CD4-positive, CD25-positive, alpha-beta regulatory T cell (primary cell): ENCODE results near the gene TDRD15. TPM values are rescaled to one million over a fixed set of nuclear protein-coding genes. Genes with fewer than 3 reads are reported as not detected.

Experiments used
- ATAC-seq, 2 donors: fragments of 150-1000 bp; cut with Tn5 transposase; one replicate each; pipeline ENCODE4 v1.10.0; 2021; ENCODE audit warnings: low read depth in 2 of 2, moderate number of reproducible peaks in 2 of 2, moderate library complexity in 1 of 2
- DNase-seq, 3 donors: peaks; one replicate each; pipeline versions ENCODE4 v3.0.0 to v3.0.0-alpha.2; 2012 to 2022; ENCODE audit warnings: mixed read lengths in 1 of 3
- H3K27ac ChIP-seq: one replicate; pipeline ENCODE4 v1.7.0; 2013; ENCODE audit warnings: mild to moderate bottlenecking, low read length; ENCODE audit not compliant: insufficient read depth, poor library complexity, severe bottlenecking
- H3K27me3 ChIP-seq: one replicate; pipeline ENCODE4 v1.7.0; 2013; ENCODE audit warnings: low read length; ENCODE audit not compliant: control insufficient read depth, insufficient read depth
- H3K36me3 ChIP-seq: one replicate; pipeline ENCODE4 v1.7.0; 2013; ENCODE audit warnings: mild to moderate bottlenecking, low read length, moderate library complexity; ENCODE audit not compliant: control insufficient read depth, insufficient read depth
- H3K4me1 ChIP-seq: 2 replicates; pipeline ENCODE4 v1.7.0; 2013; ENCODE audit warnings: mild to moderate bottlenecking, low read length; ENCODE audit not compliant: insufficient read depth, control insufficient read depth, poor library complexity, severe bottlenecking
- H3K4me3 ChIP-seq: one replicate; pipeline ENCODE4 v1.7.0; 2013; ENCODE audit warnings: low read depth, mild to moderate bottlenecking, low read length, moderate library complexity
- H3K9me3 ChIP-seq, 2 experiments: 1 replicate in 1 of 2; 2 replicates in 1 of 2; pipeline ENCODE4 v1.7.0; 2013; ENCODE audit warnings: low read length in 2 of 2, mild to moderate bottlenecking in 1 of 2, moderate library complexity in 1 of 2; ENCODE audit not compliant: control insufficient read depth in 2 of 2
- H3K27ac Mint-ChIP-seq, 3 donors: one replicate each; pipeline ENCODE4 v1.8.0; 2020 to 2022; ENCODE audit warnings: mild to moderate bottlenecking in 3 of 3, mixed read lengths in 3 of 3, moderate library complexity in 2 of 3
- H3K27me3 Mint-ChIP-seq: one replicate; pipeline ENCODE4 v1.8.0; 2022; ENCODE audit warnings: mild to moderate bottlenecking, mixed read lengths
- H3K36me3 Mint-ChIP-seq: one replicate; pipeline ENCODE4 v1.8.0; 2020; ENCODE audit warnings: mixed read lengths
- H3K4me1 Mint-ChIP-seq, 4 donors: one replicate each; pipeline ENCODE4 v1.8.0; 2020 to 2022; ENCODE audit warnings: mixed read lengths in 4 of 4, mild to moderate bottlenecking in 1 of 4
- H3K4me3 Mint-ChIP-seq, 4 donors: one replicate each; pipeline ENCODE4 v1.8.0; 2020 to 2022; ENCODE audit warnings: mild to moderate bottlenecking in 4 of 4, mixed read lengths in 4 of 4, moderate library complexity in 3 of 4
- H3K9me3 Mint-ChIP-seq, 7 donors: one replicate each; pipeline ENCODE4 v1.8.0; 2020 to 2022; ENCODE audit warnings: mixed read lengths in 7 of 7, mild to moderate bottlenecking in 3 of 7, moderate library complexity in 2 of 7
- polyA plus RNA-seq, 4 donors: library from polyadenylated mRNA; unstranded; fragments of 300-500 nt; fragmentation: Illumina TruSeq; gene quantifications; one replicate each; pipeline ENCODE4 v1.2.3, GENCODE V29; 2021
- total RNA-seq: library from RNA; stranded (reverse); gene quantifications from one replicate; pipeline ENCODE4 v1.2.3, GENCODE V29; 2022

The TDRD15 gene
- total and polyA plus RNA-seq, 5 donors from 2014 or later: not detected

DNA sequence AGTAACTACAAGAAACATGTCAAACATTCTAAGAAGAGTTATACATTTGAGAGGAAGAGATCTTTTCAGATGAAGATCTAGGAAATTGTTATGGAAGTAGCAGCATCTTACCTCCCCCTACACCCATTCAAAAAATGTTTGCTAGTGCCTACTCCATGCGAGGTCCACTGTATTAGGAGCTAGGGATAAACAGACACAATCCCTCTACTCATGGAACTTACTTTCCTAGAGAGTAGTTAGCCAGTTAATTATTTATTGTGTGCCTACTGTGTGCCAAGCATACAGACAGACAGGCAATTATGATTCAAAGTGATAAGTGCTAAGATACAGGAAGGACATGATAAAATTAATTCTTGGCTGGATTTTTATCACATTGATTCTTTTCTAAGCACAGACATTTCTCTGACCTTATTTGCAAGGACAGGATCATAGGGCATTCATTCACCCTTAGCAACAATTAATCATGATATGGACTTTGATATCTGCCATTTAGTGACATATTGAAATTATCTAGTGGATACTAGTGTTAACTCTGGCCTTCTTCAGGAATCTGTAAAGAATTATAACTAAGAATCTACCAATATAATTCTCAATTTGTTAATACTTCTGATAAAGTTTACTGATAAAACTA is 19.6 kb upstream of the TDRD15 start:
- Mint-ChIP-seq H3K9me3 (no peaks in the 10 kb centered on the region), H3K36me3 (no peaks in the 10 kb centered on the region), H3K4me3 (no peak overlapping the region), H3K27ac (no peak overlapping the region), H3K4me1 (no peaks in the 10 kb centered on the region), H3K27me3 (no peaks in the 10 kb centered on the region)
- H3K27me3 ChIP-seq: no peaks in the 10 kb centered on the region
- no peaks in the 10 kb centered on the region for H3K4me1 ChIP-seq
- ATAC-seq (no peak), DNase-seq (no peak)
- H3K27ac ChIP-seq: no peak overlapping the region
- no peak overlapping the region for H3K4me3 ChIP-seq
- no peaks in the 10 kb centered on the region for H3K9me3 ChIP-seq
- no peaks in the 10 kb centered on the region for H3K36me3 ChIP-seq

DNA sequence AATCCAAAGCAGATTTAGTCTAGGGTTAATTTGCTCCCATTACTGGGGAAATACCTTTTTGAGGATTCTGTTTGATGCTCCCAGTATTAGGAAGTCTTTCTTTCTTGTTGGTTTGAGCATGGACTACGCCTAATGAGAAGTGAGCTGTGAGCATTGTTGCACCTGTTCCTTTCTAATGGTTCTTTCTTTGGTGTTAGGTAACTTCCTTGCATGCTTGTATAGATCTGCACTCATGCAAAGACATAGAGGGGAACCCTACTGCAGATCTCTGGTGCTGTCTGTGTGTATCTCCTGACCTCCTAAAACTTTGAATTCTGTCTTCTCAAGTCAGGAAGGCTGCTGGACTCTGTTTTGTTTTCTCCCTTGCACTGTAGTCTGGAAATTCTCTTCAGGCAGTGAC is 12.8 kb upstream of the TDRD15 start:
- no peaks in the 10 kb centered on the region for H3K9me3 ChIP-seq
- no peak overlapping the region for H3K27ac ChIP-seq
- no peaks in the 10 kb centered on the region for H3K4me1 ChIP-seq
- DNase-seq (no peak), ATAC-seq (no peak)
- Mint-ChIP-seq H3K4me1 (no peaks in the 10 kb centered on the region), H3K36me3 (no peaks in the 10 kb centered on the region), H3K9me3 (no peaks in the 10 kb centered on the region), H3K27me3 (no peaks in the 10 kb centered on the region), H3K27ac (no peak overlapping the region), H3K4me3 (no peak overlapping the region)
- no peak overlapping the region for H3K4me3 ChIP-seq
- no peaks in the 10 kb centered on the region for H3K27me3 ChIP-seq
- H3K36me3 ChIP-seq: no peaks in the 10 kb centered on the region

- Histone ChIP-seq H3K36me3 (no peaks in the 10 kb centered on the region), H3K27ac (no peak overlapping the region), H3K27me3 (no peaks in the 10 kb centered on the region), H3K9me3 (no peaks in the 10 kb centered on the region), H3K4me3 (no peak overlapping the region), H3K4me1 (no peaks in the 10 kb centered on the region)
- Mint-ChIP-seq H3K4me3 (no peak overlapping the region), H3K27me3 (no peaks in the 10 kb centered on the region), H3K4me1 (no peaks in the 10 kb centered on the region), H3K9me3 (peaks cover 0 to 2% (median 0%) of the 10 kb centered on the region in 7 donors), H3K27ac (no peak overlapping the region), H3K36me3 (no peaks in the 10 kb centered on the region)
- ATAC-seq (no peak), DNase-seq (no peak)
These were observed 6.1 kb upstream of the TDRD15 start for GRCh38 chr2:21117688-21118087.

GRCh38 chr2:21118302-21118920 is 5.4 kb upstream of the TDRD15 start:
- Mint-ChIP-seq H3K4me1 (no peaks in the 10 kb centered on the region), H3K9me3 (peaks cover 0 to 2% (median 0%) of the 10 kb centered on the region in 7 donors), H3K27me3 (no peaks in the 10 kb centered on the region), H3K27ac (no peak overlapping the region), H3K4me3 (no peak overlapping the region), H3K36me3 (no peaks in the 10 kb centered on the region)
- no peak for ATAC-seq
- Histone ChIP-seq H3K9me3 (no peaks in the 10 kb centered on the region), H3K36me3 (no peaks in the 10 kb centered on the region), H3K4me3 (no peak overlapping the region), H3K27ac (no peak overlapping the region), H3K4me1 (no peaks in the 10 kb centered on the region), H3K27me3 (no peaks in the 10 kb centered on the region)
- peak in 1 of 3 donors; percentile 42 for DNase-seq

- no peaks in the 10 kb centered on the region for H3K9me3 Mint-ChIP-seq
- Histone ChIP-seq H3K27ac (no peak overlapping the region), H3K36me3 (no peaks in the 10 kb centered on the region), H3K9me3 (no peaks in the 10 kb centered on the region), H3K4me1 (no peaks in the 10 kb centered on the region), H3K27me3 (no peaks in the 10 kb centered on the region), H3K4me3 (no peak overlapping the region)
- H3K4me3 Mint-ChIP-seq: no peak overlapping the region
- no peaks in the 10 kb centered on the region for H3K4me1 Mint-ChIP-seq
- H3K27ac Mint-ChIP-seq: no peak overlapping the region
- no peaks in the 10 kb centered on the region for H3K27me3 Mint-ChIP-seq
- H3K36me3 Mint-ChIP-seq: no peaks in the 10 kb centered on the region
- ATAC-seq (no peak), DNase-seq (no peak)
These were observed 8.1 kb downstream of the TDRD15 start for GRCh38 chr2:21131861-21132260.

DNA sequence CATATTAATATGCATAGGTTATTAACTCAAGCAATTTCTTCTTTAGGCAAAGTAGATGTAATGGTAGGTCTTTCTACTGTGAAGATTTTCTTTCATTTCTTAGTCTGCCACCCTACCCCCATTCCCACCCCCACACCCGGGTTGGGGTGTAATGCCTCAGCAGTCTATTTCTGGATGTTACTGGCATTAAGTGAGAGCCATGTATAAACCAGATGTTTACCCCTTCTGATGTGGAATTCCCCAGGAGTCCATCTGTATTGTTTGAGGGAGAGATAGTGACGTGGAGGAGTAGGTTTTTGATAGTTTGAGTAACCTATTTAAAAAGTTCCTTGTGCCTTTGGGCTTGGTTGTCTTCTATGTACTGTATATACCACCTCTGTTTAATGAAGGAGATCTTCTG is 11.8 kb downstream of the TDRD15 start:
- no peak overlapping the region for H3K4me3 Mint-ChIP-seq
- no peak overlapping the region for H3K27ac Mint-ChIP-seq
- no peaks in the 10 kb centered on the region for H3K4me1 Mint-ChIP-seq
- H3K27ac ChIP-seq: no peak overlapping the region
- ATAC-seq: no peak
- no peaks in the 10 kb centered on the region for H3K36me3 Mint-ChIP-seq
- H3K27me3 Mint-ChIP-seq: peaks cover 4% of the 10 kb centered on the region
- H3K9me3 Mint-ChIP-seq: no peaks in the 10 kb centered on the region
- no peak overlapping the region for H3K4me3 ChIP-seq
- DNase-seq: no peak
- no peaks in the 10 kb centered on the region for H3K27me3 ChIP-seq
- H3K36me3 ChIP-seq: no peaks in the 10 kb centered on the region
- H3K9me3 ChIP-seq: no peaks in the 10 kb centered on the region
- H3K4me1 ChIP-seq: no peaks in the 10 kb centered on the region

GRCh38 chr2:21142149-21142548 is 18.4 kb downstream of the TDRD15 start:
- Mint-ChIP-seq H3K4me3 (no peak overlapping the region), H3K4me1 (no peaks in the 10 kb centered on the region), H3K9me3 (peaks cover 0 to 2% (median 0%) of the 10 kb centered on the region in 7 donors), H3K27ac (no peak overlapping the region), H3K27me3 (peaks cover 4% of the 10 kb centered on the region), H3K36me3 (no peaks in the 10 kb centered on the region)
- no peaks in the 10 kb centered on the region for H3K36me3 ChIP-seq
- no peak overlapping the region for H3K4me3 ChIP-seq
- no peaks in the 10 kb centered on the region for H3K27me3 ChIP-seq
- H3K27ac ChIP-seq: no peak overlapping the region
- DNase-seq (no peak), ATAC-seq (no peak)
- no peaks in the 10 kb centered on the region for H3K4me1 ChIP-seq
- no peaks in the 10 kb centered on the region for H3K9me3 ChIP-seq

DNA sequence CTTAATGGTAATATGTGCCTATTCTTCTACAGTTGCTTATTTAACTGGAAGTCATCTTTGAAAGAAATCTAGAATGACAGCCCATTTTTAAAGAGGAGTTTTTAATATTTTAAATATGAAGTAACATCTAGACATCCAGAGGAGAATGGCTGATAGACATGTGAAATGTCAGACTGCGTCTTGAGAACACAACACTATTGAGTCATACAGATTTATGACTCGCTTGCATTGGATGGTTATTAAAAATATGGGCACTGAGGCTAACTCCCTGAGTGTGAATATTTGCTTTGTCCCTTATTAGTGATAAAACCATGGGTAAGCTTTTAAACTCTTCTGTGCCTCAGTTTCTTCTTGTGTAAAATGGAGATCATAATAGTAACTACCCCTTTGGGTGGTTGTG is 22.9 kb downstream of the TDRD15 start:
- peaks cover 0 to 1% (median 0%) of the 10 kb centered on the region in 7 donors for H3K9me3 Mint-ChIP-seq
- no peak for DNase-seq
- H3K27ac Mint-ChIP-seq: no peak overlapping the region
- Histone ChIP-seq H3K27me3 (no peaks in the 10 kb centered on the region), H3K27ac (no peak overlapping the region), H3K36me3 (no peaks in the 10 kb centered on the region), H3K9me3 (no peaks in the 10 kb centered on the region), H3K4me1 (no peaks in the 10 kb centered on the region), H3K4me3 (no peak overlapping the region)
- ATAC-seq: no peak
- H3K4me3 Mint-ChIP-seq: no peak overlapping the region
- H3K27me3 Mint-ChIP-seq: no peaks in the 10 kb centered on the region
- no peaks in the 10 kb centered on the region for H3K4me1 Mint-ChIP-seq
- H3K36me3 Mint-ChIP-seq: no peaks in the 10 kb centered on the region
